Parathyroid adenoma (tissue), 2 donors: ENCODE data around the gene EDNRB.

Experiments used
- H2AFZ ChIP-seq: fragments of 300-600 bp; sonication (generic); one replicate; pipeline ENCODE4 v1.7.0; 2017; ENCODE audit warnings: antibody characterized with exemption, mild to moderate bottlenecking
- H3K27ac ChIP-seq: fragments of 300-600 bp; sonication (generic); one replicate; pipeline ENCODE4 v1.7.0; 2017
- H3K27me3 ChIP-seq: fragments of 300-600 bp; sonication (generic); one replicate; pipeline ENCODE4 v1.7.0; 2017; ENCODE audit warnings: low read length; ENCODE audit not compliant: control insufficient read depth, insufficient read depth
- H3K36me3 ChIP-seq: fragments of 300-600 bp; sonication (generic); one replicate; pipeline ENCODE4 v1.7.0; 2017; ENCODE audit warnings: low read length; ENCODE audit not compliant: control insufficient read depth, insufficient read depth
- H3K4me1 ChIP-seq: fragments of 300-600 bp; sonication (generic); one replicate; pipeline ENCODE4 v1.7.0; 2017; ENCODE audit warnings: control low read depth
- H3K4me2 ChIP-seq: fragments of 300-600 bp; sonication (generic); one replicate; pipeline ENCODE4 v1.7.0; 2017; ENCODE audit warnings: low read length
- H3K4me3 ChIP-seq: fragments of 300-600 bp; sonication (generic); one replicate; pipeline ENCODE4 v1.7.0; 2017; ENCODE audit warnings: low read depth, low read length
- H3K79me2 ChIP-seq: fragments of 300-600 bp; sonication (generic); one replicate; pipeline ENCODE4 v1.7.0; 2017; ENCODE audit warnings: control low read depth
- H3K9ac ChIP-seq: fragments of 300-600 bp; sonication (generic); one replicate; pipeline ENCODE4 v1.7.0; 2017; ENCODE audit warnings: mild to moderate bottlenecking
- H3K9me3 ChIP-seq: fragments of 300-600 bp; sonication (generic); one replicate; pipeline ENCODE4 v1.7.0; 2017; ENCODE audit warnings: low read length; ENCODE audit not compliant: control insufficient read depth
- TF ChIP-seq, protein P1 (sequence below): fragments of 300-600 bp; sonication (generic); IDR thresholded peaks from one replicate; pipeline ENCODE4 v1.7.0; 2017; ENCODE audit warnings: antibody characterized with exemption, mild to moderate bottlenecking
- donor health status: primary hyperparathyroidism.

Gene EDNRB

DNA sequence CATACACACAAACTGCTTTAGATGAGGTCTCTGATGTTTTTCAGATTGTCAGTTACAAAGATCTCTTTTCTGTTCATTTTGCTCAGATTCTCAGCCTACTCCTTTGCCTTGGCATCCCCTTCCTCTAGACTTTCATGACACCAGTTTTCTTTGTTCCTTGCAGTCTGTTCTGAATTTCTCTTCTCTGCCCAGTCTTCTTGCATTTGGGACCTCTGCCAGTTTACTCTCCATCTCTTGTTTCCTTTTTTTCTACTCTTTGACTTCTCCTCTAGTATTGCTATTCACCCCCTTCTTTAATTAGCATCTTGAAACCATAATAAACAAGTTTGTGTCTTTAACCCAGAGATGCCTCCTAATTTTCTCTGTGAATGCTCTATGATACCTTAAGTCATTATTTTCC is 26.1 kb downstream of the EDNRB start:
- no peaks in the 10 kb centered on the region for H3K9me3 ChIP-seq
- H3K79me2 ChIP-seq: no peaks in the 10 kb centered on the region
- no peaks in the 10 kb centered on the region for H3K4me1 ChIP-seq
- H2AFZ ChIP-seq: no peak overlapping the region
- no peaks in the 10 kb centered on the region for H3K27me3 ChIP-seq
- no peak overlapping the region for H3K9ac ChIP-seq
- H3K27ac ChIP-seq: no peak overlapping the region
- no peak overlapping the region for H3K4me2 ChIP-seq
- no peaks in the 10 kb centered on the region for H3K36me3 ChIP-seq
- H3K4me3 ChIP-seq: no peak overlapping the region
- TF ChIP-seq, protein P1, sequence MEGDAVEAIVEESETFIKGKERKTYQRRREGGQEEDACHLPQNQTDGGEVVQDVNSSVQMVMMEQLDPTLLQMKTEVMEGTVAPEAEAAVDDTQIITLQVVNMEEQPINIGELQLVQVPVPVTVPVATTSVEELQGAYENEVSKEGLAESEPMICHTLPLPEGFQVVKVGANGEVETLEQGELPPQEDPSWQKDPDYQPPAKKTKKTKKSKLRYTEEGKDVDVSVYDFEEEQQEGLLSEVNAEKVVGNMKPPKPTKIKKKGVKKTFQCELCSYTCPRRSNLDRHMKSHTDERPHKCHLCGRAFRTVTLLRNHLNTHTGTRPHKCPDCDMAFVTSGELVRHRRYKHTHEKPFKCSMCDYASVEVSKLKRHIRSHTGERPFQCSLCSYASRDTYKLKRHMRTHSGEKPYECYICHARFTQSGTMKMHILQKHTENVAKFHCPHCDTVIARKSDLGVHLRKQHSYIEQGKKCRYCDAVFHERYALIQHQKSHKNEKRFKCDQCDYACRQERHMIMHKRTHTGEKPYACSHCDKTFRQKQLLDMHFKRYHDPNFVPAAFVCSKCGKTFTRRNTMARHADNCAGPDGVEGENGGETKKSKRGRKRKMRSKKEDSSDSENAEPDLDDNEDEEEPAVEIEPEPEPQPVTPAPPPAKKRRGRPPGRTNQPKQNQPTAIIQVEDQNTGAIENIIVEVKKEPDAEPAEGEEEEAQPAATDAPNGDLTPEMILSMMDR: no peak

DNA sequence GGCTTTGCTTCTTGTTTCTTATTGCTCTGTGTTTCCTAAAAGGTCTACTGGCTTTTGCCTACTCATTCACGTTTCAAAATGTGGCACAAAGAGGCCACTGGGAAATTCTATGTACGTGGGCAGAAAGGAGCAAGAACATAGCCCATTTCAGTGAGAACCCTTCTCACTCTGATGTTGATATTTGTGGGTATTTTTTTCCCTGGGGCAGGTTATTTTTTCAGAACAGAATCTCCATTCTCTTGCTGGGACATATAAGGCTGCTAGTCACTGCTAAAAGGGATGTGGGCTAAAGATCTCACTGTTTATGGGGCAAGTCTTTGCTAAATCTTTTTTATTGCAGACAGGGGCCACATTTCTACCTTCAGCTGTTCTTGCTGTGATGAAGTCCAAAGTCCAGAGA is 27.1 kb downstream of the EDNRB start:
- Histone ChIP-seq H3K4me1 (no peaks in the 10 kb centered on the region), H3K4me2 (no peak overlapping the region), H3K9me3 (no peaks in the 10 kb centered on the region), H3K36me3 (no peaks in the 10 kb centered on the region), H3K27ac (no peak overlapping the region), H3K4me3 (no peak overlapping the region), H3K27me3 (no peaks in the 10 kb centered on the region), H2AFZ (no peak overlapping the region), H3K79me2 (no peaks in the 10 kb centered on the region), H3K9ac (no peak overlapping the region)
- TF ChIP-seq, protein P1: no peak

DNA sequence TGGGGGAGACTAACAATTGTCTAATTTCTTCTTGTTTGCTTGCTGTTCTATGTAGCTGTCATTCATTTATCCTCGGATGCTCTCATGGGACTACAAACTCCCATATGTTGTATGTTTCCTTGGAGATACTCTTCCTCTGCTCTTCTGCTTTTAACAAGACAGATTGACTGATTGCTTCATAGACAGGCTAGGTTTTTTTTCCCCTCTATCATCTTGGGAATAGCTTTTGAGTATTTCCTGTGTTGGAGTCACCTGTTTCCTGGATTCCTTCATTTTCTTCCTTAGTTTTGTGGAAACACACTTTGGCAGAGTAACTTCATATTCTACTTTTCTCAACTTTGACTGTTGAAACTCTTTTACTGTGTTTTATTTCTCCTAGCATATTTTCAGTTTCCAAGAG is 27.6 kb downstream of the EDNRB start:
- Histone ChIP-seq H3K27me3 (no peaks in the 10 kb centered on the region), H3K4me3 (no peak overlapping the region), H3K4me1 (no peaks in the 10 kb centered on the region), H2AFZ (no peak overlapping the region), H3K9me3 (no peaks in the 10 kb centered on the region), H3K4me2 (no peak overlapping the region), H3K27ac (no peak overlapping the region), H3K9ac (no peak overlapping the region), H3K36me3 (no peaks in the 10 kb centered on the region), H3K79me2 (no peaks in the 10 kb centered on the region)
- TF ChIP-seq, protein P1: no peak

DNA sequence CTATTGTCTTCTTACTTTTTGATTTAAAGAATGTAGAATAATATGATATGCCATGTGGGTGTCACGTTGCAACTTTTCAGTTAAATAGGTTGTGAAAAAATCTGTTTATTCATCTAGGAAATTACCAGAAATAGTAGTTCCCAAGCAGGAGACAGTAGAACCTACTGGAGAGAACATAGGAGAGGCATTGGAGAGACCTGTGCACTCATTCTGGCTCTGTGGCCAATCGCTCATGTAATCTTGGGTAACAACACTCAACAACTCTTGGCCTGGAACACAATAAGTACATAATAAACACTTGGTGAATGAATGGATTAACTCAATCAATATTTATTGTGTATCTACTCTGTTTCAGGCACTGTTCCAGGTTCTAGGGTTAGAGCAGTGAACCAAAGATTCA is 35.3 kb downstream of the EDNRB start:
- no peak overlapping the region for H3K4me2 ChIP-seq
- H3K27ac ChIP-seq: no peak overlapping the region
- H3K79me2 ChIP-seq: no peaks in the 10 kb centered on the region
- H3K9me3 ChIP-seq: no peaks in the 10 kb centered on the region
- no peaks in the 10 kb centered on the region for H3K36me3 ChIP-seq
- H3K9ac ChIP-seq: no peak overlapping the region
- H3K4me1 ChIP-seq: no peaks in the 10 kb centered on the region
- TF ChIP-seq, protein P1: no peak
- no peak overlapping the region for H2AFZ ChIP-seq
- no peak overlapping the region for H3K4me3 ChIP-seq
- H3K27me3 ChIP-seq: no peaks in the 10 kb centered on the region

DNA sequence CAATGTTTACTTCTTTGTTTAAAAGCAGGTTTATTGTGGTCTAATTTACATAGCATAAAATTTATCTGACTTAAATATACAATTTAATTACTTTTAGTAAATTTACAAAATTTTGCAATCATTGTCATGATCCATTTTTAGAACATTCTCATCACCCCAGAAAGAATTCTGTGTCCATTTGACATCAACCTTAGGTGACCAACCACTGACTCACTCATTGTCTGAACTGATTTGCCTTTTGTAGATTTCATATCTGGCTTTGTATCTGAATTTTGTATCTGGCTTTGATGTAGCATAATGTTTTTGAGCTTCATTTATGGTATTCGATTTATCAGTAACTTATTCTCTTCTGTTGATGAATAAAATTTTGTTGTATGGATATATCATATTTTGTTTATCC is 40.4 kb downstream of the EDNRB start:
- H3K27me3 ChIP-seq: no peaks in the 10 kb centered on the region
- no peak overlapping the region for H3K4me3 ChIP-seq
- no peak overlapping the region for H2AFZ ChIP-seq
- no peak overlapping the region for H3K27ac ChIP-seq
- no peaks in the 10 kb centered on the region for H3K36me3 ChIP-seq
- H3K4me1 ChIP-seq: no peaks in the 10 kb centered on the region
- TF ChIP-seq, protein P1: no peak
- no peak overlapping the region for H3K4me2 ChIP-seq
- H3K79me2 ChIP-seq: no peaks in the 10 kb centered on the region
- H3K9me3 ChIP-seq: no peaks in the 10 kb centered on the region
- H3K9ac ChIP-seq: no peak overlapping the region
